ENCODE results near the gene TAS2R14. TPM values are rescaled to one million over a fixed set of nuclear protein-coding genes. Genes with fewer than 3 reads are reported as not detected.

The TAS2R14 gene
- total and polyA plus RNA-seq, 2 of the 13 experiments (the other 11 are each of a cell fraction or from before 2014, with no cell fraction given) = 1.1 to 2.3 TPM

DNA sequence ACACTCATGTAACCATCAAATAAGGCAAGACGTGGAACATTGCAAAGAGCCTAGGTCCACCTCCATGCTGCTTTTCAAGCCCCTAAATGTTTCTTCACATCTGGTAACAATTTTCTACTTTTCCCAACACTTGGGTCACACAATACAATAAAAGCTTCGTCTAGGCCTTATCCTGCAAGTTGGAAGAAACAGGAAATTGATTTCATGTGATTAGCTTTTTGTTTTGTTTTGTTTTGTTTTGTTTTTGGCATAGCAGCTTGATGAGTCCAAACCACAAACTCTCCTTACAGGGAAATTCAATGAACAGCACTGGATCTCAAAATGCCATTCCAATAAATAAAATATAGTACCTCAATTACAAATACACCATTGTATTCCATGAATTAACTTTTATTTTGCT, 28.3 kb upstream of the TAS2R14 start (continued):
- TF ChIP-seq, protein P1, sequence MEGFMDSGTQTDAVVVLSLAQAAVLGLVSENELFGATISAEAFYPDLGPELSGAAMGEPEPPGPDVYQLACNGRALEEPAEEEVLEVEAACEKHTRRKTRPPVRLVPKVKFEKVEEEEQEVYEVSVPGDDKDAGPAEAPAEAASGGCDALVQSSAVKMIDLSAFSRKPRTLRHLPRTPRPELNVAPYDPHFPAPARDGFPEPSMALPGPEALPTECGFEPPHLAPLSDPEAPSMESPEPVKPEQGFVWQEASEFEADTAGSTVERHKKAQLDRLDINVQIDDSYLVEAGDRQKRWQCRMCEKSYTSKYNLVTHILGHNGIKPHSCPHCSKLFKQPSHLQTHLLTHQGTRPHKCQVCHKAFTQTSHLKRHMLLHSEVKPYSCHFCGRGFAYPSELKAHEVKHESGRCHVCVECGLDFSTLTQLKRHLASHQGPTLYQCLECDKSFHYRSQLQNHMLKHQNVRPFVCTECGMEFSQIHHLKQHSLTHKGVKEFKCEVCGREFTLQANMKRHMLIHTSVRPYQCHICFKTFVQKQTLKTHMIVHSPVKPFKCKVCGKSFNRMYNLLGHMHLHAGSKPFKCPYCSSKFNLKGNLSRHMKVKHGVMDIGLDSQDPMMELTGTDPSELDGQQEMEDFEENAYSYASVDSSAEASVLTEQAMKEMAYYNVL (CRISPR knock-in tag; IDR thresholded peaks at IDR 0.05; ENCODE audit: borderline replicate concordance) = no peak
- TF ChIP-seq, protein P2, sequence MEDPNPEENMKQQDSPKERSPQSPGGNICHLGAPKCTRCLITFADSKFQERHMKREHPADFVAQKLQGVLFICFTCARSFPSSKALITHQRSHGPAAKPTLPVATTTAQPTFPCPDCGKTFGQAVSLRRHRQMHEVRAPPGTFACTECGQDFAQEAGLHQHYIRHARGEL (CRISPR knock-in tag; IDR thresholded peaks at IDR 0.05) = no peak
- TF ChIP-seq ZNF547 (CRISPR knock-in tag; IDR thresholded peaks at IDR 0.05) (no peak), RBAK (CRISPR knock-in tag; IDR thresholded peaks at IDR 0.05) (no peak), ZNF543 (CRISPR knock-in tag; IDR thresholded peaks at IDR 0.05) (no peak), PHF21A (CRISPR knock-in tag; IDR thresholded peaks at IDR 0.05) (no peak), XBP1 (CRISPR knock-in tag; IDR thresholded peaks at IDR 0.05) (no peak), PHF20 (CRISPR knock-in tag; IDR thresholded peaks at IDR 0.05) (no peak)
- TF ChIP-seq, protein P3, sequence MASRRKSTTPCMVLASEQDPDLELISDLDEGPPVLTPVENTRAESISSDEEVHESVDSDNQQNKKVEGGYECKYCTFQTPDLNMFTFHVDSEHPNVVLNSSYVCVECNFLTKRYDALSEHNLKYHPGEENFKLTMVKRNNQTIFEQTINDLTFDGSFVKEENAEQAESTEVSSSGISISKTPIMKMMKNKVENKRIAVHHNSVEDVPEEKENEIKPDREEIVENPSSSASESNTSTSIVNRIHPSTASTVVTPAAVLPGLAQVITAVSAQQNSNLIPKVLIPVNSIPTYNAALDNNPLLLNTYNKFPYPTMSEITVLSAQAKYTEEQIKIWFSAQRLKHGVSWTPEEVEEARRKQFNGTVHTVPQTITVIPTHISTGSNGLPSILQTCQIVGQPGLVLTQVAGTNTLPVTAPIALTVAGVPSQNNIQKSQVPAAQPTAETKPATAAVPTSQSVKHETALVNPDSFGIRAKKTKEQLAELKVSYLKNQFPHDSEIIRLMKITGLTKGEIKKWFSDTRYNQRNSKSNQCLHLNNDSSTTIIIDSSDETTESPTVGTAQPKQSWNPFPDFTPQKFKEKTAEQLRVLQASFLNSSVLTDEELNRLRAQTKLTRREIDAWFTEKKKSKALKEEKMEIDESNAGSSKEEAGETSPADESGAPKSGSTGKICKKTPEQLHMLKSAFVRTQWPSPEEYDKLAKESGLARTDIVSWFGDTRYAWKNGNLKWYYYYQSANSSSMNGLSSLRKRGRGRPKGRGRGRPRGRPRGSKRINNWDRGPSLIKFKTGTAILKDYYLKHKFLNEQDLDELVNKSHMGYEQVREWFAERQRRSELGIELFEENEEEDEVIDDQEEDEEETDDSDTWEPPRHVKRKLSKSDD (CRISPR knock-in tag; IDR thresholded peaks at IDR 0.05; ENCODE audit: low read depth) = no peak
- TF ChIP-seq, protein P4, sequence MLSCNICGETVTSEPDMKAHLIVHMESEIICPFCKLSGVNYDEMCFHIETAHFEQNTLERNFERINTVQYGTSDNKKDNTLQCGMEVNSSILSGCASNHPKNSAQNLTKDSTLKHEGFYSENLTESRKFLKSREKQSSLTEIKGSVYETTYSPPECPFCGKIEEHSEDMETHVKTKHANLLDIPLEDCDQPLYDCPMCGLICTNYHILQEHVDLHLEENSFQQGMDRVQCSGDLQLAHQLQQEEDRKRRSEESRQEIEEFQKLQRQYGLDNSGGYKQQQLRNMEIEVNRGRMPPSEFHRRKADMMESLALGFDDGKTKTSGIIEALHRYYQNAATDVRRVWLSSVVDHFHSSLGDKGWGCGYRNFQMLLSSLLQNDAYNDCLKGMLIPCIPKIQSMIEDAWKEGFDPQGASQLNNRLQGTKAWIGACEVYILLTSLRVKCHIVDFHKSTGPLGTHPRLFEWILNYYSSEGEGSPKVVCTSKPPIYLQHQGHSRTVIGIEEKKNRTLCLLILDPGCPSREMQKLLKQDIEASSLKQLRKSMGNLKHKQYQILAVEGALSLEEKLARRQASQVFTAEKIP (CRISPR knock-in tag; IDR thresholded peaks at IDR 0.05; ENCODE audit: borderline replicate concordance) = no peak
- TF ChIP-seq, protein P5, sequence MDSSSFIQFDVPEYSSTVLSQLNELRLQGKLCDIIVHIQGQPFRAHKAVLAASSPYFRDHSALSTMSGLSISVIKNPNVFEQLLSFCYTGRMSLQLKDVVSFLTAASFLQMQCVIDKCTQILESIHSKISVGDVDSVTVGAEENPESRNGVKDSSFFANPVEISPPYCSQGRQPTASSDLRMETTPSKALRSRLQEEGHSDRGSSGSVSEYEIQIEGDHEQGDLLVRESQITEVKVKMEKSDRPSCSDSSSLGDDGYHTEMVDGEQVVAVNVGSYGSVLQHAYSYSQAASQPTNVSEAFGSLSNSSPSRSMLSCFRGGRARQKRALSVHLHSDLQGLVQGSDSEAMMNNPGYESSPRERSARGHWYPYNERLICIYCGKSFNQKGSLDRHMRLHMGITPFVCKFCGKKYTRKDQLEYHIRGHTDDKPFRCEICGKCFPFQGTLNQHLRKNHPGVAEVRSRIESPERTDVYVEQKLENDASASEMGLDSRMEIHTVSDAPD (CRISPR knock-in tag; IDR thresholded peaks at IDR 0.05) = no peak
- TF ChIP-seq, protein P6, sequence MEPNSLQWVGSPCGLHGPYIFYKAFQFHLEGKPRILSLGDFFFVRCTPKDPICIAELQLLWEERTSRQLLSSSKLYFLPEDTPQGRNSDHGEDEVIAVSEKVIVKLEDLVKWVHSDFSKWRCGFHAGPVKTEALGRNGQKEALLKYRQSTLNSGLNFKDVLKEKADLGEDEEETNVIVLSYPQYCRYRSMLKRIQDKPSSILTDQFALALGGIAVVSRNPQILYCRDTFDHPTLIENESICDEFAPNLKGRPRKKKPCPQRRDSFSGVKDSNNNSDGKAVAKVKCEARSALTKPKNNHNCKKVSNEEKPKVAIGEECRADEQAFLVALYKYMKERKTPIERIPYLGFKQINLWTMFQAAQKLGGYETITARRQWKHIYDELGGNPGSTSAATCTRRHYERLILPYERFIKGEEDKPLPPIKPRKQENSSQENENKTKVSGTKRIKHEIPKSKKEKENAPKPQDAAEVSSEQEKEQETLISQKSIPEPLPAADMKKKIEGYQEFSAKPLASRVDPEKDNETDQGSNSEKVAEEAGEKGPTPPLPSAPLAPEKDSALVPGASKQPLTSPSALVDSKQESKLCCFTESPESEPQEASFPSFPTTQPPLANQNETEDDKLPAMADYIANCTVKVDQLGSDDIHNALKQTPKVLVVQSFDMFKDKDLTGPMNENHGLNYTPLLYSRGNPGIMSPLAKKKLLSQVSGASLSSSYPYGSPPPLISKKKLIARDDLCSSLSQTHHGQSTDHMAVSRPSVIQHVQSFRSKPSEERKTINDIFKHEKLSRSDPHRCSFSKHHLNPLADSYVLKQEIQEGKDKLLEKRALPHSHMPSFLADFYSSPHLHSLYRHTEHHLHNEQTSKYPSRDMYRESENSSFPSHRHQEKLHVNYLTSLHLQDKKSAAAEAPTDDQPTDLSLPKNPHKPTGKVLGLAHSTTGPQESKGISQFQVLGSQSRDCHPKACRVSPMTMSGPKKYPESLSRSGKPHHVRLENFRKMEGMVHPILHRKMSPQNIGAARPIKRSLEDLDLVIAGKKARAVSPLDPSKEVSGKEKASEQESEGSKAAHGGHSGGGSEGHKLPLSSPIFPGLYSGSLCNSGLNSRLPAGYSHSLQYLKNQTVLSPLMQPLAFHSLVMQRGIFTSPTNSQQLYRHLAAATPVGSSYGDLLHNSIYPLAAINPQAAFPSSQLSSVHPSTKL (CRISPR knock-in tag; IDR thresholded peaks at IDR 0.05) = no peak
